Measurements from ENCODE around the gene ZNF33A.

GRCh38 chr10:38007991-38008390 lies 2.5 kb upstream of the ZNF33A start:
- TF ChIP-seq POLR2AphosphoS5 (IDR thresholded peaks at IDR 0.05; ENCODE audit: low read depth, low read length): no peak
- TF ChIP-seq SIN3A (IDR thresholded peaks at IDR 0.05; ENCODE audit: borderline replicate concordance, insufficient read depth, low read length): no peak
- TF ChIP-seq, protein P1, sequence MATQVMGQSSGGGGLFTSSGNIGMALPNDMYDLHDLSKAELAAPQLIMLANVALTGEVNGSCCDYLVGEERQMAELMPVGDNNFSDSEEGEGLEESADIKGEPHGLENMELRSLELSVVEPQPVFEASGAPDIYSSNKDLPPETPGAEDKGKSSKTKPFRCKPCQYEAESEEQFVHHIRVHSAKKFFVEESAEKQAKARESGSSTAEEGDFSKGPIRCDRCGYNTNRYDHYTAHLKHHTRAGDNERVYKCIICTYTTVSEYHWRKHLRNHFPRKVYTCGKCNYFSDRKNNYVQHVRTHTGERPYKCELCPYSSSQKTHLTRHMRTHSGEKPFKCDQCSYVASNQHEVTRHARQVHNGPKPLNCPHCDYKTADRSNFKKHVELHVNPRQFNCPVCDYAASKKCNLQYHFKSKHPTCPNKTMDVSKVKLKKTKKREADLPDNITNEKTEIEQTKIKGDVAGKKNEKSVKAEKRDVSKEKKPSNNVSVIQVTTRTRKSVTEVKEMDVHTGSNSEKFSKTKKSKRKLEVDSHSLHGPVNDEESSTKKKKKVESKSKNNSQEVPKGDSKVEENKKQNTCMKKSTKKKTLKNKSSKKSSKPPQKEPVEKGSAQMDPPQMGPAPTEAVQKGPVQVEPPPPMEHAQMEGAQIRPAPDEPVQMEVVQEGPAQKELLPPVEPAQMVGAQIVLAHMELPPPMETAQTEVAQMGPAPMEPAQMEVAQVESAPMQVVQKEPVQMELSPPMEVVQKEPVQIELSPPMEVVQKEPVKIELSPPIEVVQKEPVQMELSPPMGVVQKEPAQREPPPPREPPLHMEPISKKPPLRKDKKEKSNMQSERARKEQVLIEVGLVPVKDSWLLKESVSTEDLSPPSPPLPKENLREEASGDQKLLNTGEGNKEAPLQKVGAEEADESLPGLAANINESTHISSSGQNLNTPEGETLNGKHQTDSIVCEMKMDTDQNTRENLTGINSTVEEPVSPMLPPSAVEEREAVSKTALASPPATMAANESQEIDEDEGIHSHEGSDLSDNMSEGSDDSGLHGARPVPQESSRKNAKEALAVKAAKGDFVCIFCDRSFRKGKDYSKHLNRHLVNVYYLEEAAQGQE (IDR thresholded peaks at IDR 0.05; ENCODE audit: insufficient read depth in 1 of 2, low read depth in 2 of 2, low read length in 2 of 2): no peak
- no peak for TF ChIP-seq TAF1 (IDR thresholded peaks at IDR 0.05; ENCODE audit: borderline replicate concordance, insufficient read depth, low read length)
